Activated naive CD8-positive, alpha-beta T cell treated with anti-CD3 and anti-CD28 coated beads for 36 hours (primary cell): Measurements from ENCODE around the gene STRIP2. TPM values are rescaled to one million over a fixed set of nuclear protein-coding genes. Genes with fewer than 3 reads are reported as not detected.
"Not testable (repeated sequence)": the region's sequence is repeated elsewhere in the genome, so short reads cannot be mapped to it uniquely, and the experiment has no call there.

ENCODE experiments used
- DNase-seq: peaks from one replicate; pipeline ENCODE4 v3.0.0; 2021
- H3K27ac Mint-ChIP-seq: one replicate; pipeline ENCODE4 v1.8.0; 2022; ENCODE audit warnings: mild to moderate bottlenecking, moderate library complexity, mixed read lengths
- H3K27me3 Mint-ChIP-seq: one replicate; pipeline ENCODE4 v1.8.0; 2022; ENCODE audit warnings: mild to moderate bottlenecking, mixed read lengths
- H3K36me3 Mint-ChIP-seq: one replicate; pipeline ENCODE4 v1.8.0; 2021; ENCODE audit warnings: mild to moderate bottlenecking, mixed read lengths
- H3K4me1 Mint-ChIP-seq: one replicate; pipeline ENCODE4 v1.8.0; 2021; ENCODE audit warnings: mixed read lengths
- H3K4me3 Mint-ChIP-seq: one replicate; pipeline ENCODE4 v1.8.0; 2022; ENCODE audit warnings: mild to moderate bottlenecking, moderate library complexity, mixed read lengths
- H3K9me3 Mint-ChIP-seq: one replicate; pipeline ENCODE4 v1.8.0; 2022; ENCODE audit warnings: mixed read lengths
- total RNA-seq, 2 experiments: library from RNA; stranded (reverse); gene quantifications; one replicate each; pipeline ENCODE4 v1.2.3, GENCODE V29; 2021

The STRIP2 gene
- total RNA-seq, 2 experiments from 2014 or later: 6.9 to 7.9 TPM

DNA sequence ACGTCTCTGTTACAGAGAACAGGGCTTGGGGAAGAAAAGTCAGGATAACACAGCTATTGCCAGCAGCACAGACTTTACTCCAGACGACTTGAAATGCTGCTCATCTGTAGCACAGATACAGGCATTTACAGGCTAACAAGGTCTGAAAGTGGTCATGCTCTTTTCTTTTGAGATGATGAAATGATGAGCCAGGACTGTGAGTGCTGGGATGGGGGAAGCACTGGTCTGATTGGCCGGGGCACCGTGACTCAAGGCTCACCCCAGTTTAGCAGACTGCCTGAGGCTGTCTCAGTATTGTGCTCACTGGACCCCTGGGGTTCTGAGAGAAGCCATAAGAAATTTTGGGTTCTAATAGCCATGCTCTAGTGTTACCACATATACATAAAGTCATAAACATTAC lies 80.5 kb downstream of the STRIP2 start:
- no peaks in the 10 kb centered on the region for H3K4me1 Mint-ChIP-seq
- H3K9me3 Mint-ChIP-seq: no peaks in the 10 kb centered on the region
- no peak overlapping the region for H3K27ac Mint-ChIP-seq
- DNase-seq: no peak
- H3K27me3 Mint-ChIP-seq: no peaks in the 10 kb centered on the region
- H3K4me3 Mint-ChIP-seq: no peak overlapping the region
- H3K36me3 Mint-ChIP-seq: no peaks in the 10 kb centered on the region

DNA sequence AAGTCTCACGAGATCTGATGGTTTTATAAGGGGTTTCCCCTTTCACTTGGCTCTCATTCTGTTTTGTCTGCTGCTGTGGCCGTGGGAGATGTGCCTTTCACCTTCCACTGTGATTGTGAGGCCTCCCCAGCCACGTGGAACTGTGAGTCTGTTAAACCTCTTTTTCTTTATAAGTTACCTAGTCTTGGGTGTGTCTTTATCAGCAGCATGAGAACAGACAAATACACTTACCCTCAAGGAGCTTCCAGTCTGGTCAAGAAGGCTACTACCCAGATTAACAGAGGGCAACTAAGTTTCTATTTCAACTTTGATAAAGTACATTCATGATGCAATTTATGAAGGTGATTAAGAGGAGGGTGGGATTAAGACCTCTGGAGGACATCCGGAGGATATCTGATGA lies 81.1 kb downstream of the STRIP2 start:
- H3K27me3 Mint-ChIP-seq: no peaks in the 10 kb centered on the region
- no peak overlapping the region for H3K4me3 Mint-ChIP-seq
- DNase-seq: no peak
- no peaks in the 10 kb centered on the region for H3K4me1 Mint-ChIP-seq
- no peaks in the 10 kb centered on the region for H3K9me3 Mint-ChIP-seq
- no peaks in the 10 kb centered on the region for H3K36me3 Mint-ChIP-seq
- H3K27ac Mint-ChIP-seq: no peak overlapping the region

- Mint-ChIP-seq H3K9me3 (no peaks in the 10 kb centered on the region), H3K4me3 (no peak overlapping the region), H3K27me3 (peaks cover 11% of the 10 kb centered on the region), H3K4me1 (no peaks in the 10 kb centered on the region), H3K27ac (no peak overlapping the region), H3K36me3 (no peaks in the 10 kb centered on the region)
- DNase-seq: no peak
Measured at GRCh38 chr7:129517931-129518330, 83.7 kb downstream of the STRIP2 start.

DNA sequence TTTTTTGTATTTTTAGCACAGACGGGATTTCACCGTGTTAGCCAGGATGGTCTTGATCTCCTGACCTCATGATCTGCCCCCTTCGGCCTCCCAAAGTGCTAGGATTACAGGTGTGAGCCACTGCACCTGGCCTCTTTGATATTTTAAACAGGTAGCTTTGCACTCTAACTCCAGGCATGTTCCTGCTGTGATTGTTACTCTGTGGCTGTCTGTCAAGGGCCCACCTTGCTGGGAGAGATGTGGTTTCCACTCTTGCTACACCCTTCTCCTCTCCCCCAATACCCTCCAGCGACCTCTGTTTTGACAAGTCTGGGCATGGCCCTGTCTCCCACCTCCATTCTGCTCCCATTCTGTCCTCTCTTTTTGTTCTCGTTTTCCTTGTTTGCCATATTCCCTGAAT lies 85.2 kb downstream of the STRIP2 start:
- peaks cover 16% of the 10 kb centered on the region for H3K27me3 Mint-ChIP-seq
- no peak overlapping the region for H3K4me3 Mint-ChIP-seq
- DNase-seq: no peak
- H3K27ac Mint-ChIP-seq: no peak overlapping the region
- no peaks in the 10 kb centered on the region for H3K36me3 Mint-ChIP-seq
- H3K9me3 Mint-ChIP-seq: no peaks in the 10 kb centered on the region
- no peaks in the 10 kb centered on the region for H3K4me1 Mint-ChIP-seq

- Mint-ChIP-seq H3K4me3 (no peak overlapping the region), H3K27me3 (peaks cover 22% of the 10 kb centered on the region), H3K36me3 (no peaks in the 10 kb centered on the region), H3K4me1 (no peaks in the 10 kb centered on the region), H3K9me3 (no peaks in the 10 kb centered on the region), H3K27ac (no peak overlapping the region)
- no peak for DNase-seq
Measured at GRCh38 chr7:129522088-129522970, 88.1 kb downstream of the STRIP2 start.

- DNase-seq: no peak
- no peak overlapping the region for H3K4me3 Mint-ChIP-seq
- no peak overlapping the region for H3K27ac Mint-ChIP-seq
- no peaks in the 10 kb centered on the region for H3K4me1 Mint-ChIP-seq
- peaks cover 23% of the 10 kb centered on the region for H3K27me3 Mint-ChIP-seq
- no peaks in the 10 kb centered on the region for H3K36me3 Mint-ChIP-seq
- H3K9me3 Mint-ChIP-seq: no peaks in the 10 kb centered on the region
Measured at GRCh38 chr7:129522971-129523340, 88.7 kb downstream of the STRIP2 start.

DNA sequence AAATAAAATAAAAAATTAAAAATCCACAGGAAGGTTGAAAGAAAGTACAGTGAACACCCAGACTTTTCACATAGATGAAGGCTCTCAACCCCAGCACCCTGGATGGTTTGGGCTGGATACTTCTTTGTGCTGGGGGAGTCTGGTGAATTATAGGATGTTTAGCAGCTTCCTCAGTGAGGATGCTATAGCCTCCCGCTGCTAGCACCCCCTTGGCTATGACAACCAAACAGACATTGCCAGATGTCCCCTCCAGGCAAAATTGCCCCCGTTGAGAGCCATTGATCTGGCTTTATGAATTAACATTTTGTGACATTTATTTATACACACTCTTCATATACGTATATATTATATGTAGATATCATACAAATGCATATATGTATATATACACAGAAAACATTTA lies 89.7 kb downstream of the STRIP2 start:
- Mint-ChIP-seq H3K9me3 (no peaks in the 10 kb centered on the region), H3K4me3 (no peak overlapping the region), H3K27ac (no peak overlapping the region), H3K4me1 (no peaks in the 10 kb centered on the region), H3K27me3 (peaks cover 26% of the 10 kb centered on the region), H3K36me3 (no peaks in the 10 kb centered on the region)
- no peak for DNase-seq

- not testable (repeated sequence) for H3K4me1 Mint-ChIP-seq, H3K36me3 Mint-ChIP-seq, H3K27ac Mint-ChIP-seq, H3K9me3 Mint-ChIP-seq, DNase-seq, H3K4me3 Mint-ChIP-seq
- peaks cover 26% of the 10 kb centered on the region for H3K27me3 Mint-ChIP-seq
Measured at GRCh38 chr7:129524405-129524804, 90.2 kb downstream of the STRIP2 start.

DNA sequence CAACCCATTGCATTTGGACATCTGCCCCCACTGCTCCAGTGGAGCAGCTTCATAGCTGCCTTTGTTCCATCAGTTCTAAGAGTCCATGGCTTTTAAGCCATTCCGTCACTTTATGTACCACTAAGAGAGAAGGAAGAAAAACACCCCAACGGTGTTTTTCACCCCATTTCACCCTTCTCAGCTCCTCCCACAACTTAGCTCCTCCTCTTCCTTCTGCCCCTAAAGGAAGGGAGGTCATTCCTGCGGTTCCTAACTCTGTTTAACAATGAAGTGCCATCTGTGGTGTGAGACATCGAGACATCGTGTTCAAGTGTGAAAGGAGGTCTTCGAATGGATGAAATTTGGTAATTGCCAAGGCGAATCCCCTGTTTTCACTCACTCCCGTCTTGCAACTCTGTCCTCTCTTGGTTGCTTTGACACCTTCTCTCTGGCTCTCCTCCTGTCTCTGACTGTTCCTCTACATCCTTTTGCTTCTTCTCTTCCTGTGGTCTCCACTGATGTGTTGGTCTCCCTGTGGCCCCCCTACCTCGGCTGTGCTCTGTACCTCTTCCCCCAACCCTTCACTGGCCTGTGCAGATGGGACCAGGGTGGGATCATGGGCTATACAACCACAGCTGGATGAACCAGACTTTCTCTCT lies 91.1 kb downstream of the STRIP2 start:
- Mint-ChIP-seq H3K4me1 (no peaks in the 10 kb centered on the region), H3K27me3 (peaks cover 26% of the 10 kb centered on the region), H3K4me3 (no peak overlapping the region), H3K36me3 (no peaks in the 10 kb centered on the region), H3K27ac (no peak overlapping the region), H3K9me3 (no peaks in the 10 kb centered on the region)
- no peak for DNase-seq

GRCh38 chr7:129529643-129530042 lies 95.4 kb downstream of the STRIP2 start:
- H3K27me3 Mint-ChIP-seq: peaks cover 10% of the 10 kb centered on the region
- no peak overlapping the region for H3K4me3 Mint-ChIP-seq
- H3K9me3 Mint-ChIP-seq: no peaks in the 10 kb centered on the region
- no peak overlapping the region for H3K27ac Mint-ChIP-seq
- no peaks in the 10 kb centered on the region for H3K36me3 Mint-ChIP-seq
- H3K4me1 Mint-ChIP-seq: peaks cover 7% of the 10 kb centered on the region
- no peak for DNase-seq

GRCh38 chr7:129530795-129531391 lies 96.7 kb downstream of the STRIP2 start:
- no peaks in the 10 kb centered on the region for H3K9me3 Mint-ChIP-seq
- no peaks in the 10 kb centered on the region for H3K36me3 Mint-ChIP-seq
- H3K27me3 Mint-ChIP-seq: peaks cover 7% of the 10 kb centered on the region
- H3K4me3 Mint-ChIP-seq: no peak overlapping the region
- H3K4me1 Mint-ChIP-seq: peaks cover 13% of the 10 kb centered on the region
- H3K27ac Mint-ChIP-seq: peak overlapping the region; percentile 44
- peak; percentile 43 for DNase-seq

DNA sequence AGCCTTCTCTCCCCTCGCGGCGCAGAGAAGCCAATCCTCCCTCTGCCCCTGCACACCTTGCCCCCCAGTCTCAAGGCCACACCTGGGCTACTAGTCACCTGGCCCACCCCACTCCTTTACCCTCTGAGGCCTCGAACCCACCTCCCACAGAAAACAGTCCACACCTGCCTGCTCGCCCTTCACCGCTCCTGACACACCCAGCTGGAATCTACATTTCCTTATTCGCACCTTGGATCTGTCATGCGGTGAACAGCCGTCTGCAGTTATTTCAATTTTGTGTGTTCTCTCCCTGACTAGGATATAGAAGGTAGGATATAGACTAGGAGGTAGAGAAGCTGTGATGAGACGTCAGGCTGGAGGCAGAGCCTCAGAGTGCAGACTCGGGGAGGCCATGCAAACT lies 97.5 kb downstream of the STRIP2 start:
- Mint-ChIP-seq H3K36me3 (no peaks in the 10 kb centered on the region), H3K27ac (no peak overlapping the region), H3K27me3 (peaks cover 7% of the 10 kb centered on the region), H3K9me3 (no peaks in the 10 kb centered on the region), H3K4me3 (no peak overlapping the region), H3K4me1 (peaks cover 20% of the 10 kb centered on the region)
- no peak for DNase-seq

- no peaks in the 10 kb centered on the region for H3K9me3 Mint-ChIP-seq
- H3K27me3 Mint-ChIP-seq: peaks cover 3% of the 10 kb centered on the region
- H3K4me3 Mint-ChIP-seq: no peak overlapping the region
Measured at GRCh38 chr7:129532375-129532774, 98.1 kb downstream of the STRIP2 start.

GRCh38 chr7:129534558-129535274 lies 100.5 kb downstream of the STRIP2 start:
- peaks cover 23% of the 10 kb centered on the region for H3K4me1 Mint-ChIP-seq
- H3K36me3 Mint-ChIP-seq, H3K27me3 Mint-ChIP-seq, DNase-seq, H3K27ac Mint-ChIP-seq, H3K9me3 Mint-ChIP-seq, H3K4me3 Mint-ChIP-seq: not testable (repeated sequence)

More at GRCh38 chr7:129532375-129532774, 98.1 kb downstream of the STRIP2 start:
- DNase-seq: no peak
- no peak overlapping the region for H3K27ac Mint-ChIP-seq
- peaks cover 20% of the 10 kb centered on the region for H3K4me1 Mint-ChIP-seq
- H3K36me3 Mint-ChIP-seq: no peaks in the 10 kb centered on the region

DNA sequence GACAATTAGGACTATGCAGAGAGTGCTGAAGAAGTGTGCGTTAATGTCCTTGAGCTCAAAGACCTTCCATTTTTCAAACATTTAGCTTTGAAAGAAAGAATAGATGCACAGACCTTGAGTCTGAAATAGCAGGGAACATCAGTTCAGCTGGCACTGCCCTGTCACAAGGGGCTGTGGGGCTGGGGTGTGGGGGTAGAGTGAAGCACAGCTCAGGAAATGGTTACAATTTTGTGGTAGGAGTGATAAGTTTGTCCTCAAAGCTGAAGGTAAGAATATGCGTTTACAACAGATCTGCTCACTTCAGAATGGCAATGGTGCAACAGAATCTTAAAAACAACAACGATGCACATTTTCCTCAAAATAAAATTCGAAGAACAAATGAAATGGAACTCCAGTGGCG lies 101.7 kb downstream of the STRIP2 start:
- H3K27ac Mint-ChIP-seq: peak overlapping the region; percentile 71
- no peaks in the 10 kb centered on the region for H3K36me3 Mint-ChIP-seq
- H3K27me3 Mint-ChIP-seq: no peaks in the 10 kb centered on the region
- no peaks in the 10 kb centered on the region for H3K9me3 Mint-ChIP-seq
- peak overlapping the region; percentile 42 for H3K4me3 Mint-ChIP-seq
- H3K4me1 Mint-ChIP-seq: peaks cover 18% of the 10 kb centered on the region
- DNase-seq: peak; percentile 27
